Dendritic cell treated with granulocyte-macrophage colony-stimulating factor and Interleukin-4, amounts not matched to agents 40 ng/mL and 50 ng/mL, for 4 days (primary cell): Measurements from ENCODE around the gene RAD51B.
A peak's percentile ranks its signal among the peaks of the same experiment; 100 is the strongest.
"Not testable (repeated sequence)": the region's sequence is repeated elsewhere in the genome, so short reads cannot be mapped to it uniquely, and the experiment has no call there.

ENCODE experiments used
- H3K27ac Mint-ChIP-seq: one replicate; pipeline ENCODE4 v1.8.0; 2022; ENCODE audit warnings: mild to moderate bottlenecking, mixed read lengths
- H3K27me3 Mint-ChIP-seq: one replicate; pipeline ENCODE4 v1.8.0; 2022; ENCODE audit warnings: mild to moderate bottlenecking, mixed read lengths
- H3K36me3 Mint-ChIP-seq: one replicate; pipeline ENCODE4 v1.8.0; 2022; ENCODE audit warnings: low read depth, mixed read lengths
- H3K4me1 Mint-ChIP-seq: one replicate; pipeline ENCODE4 v1.8.0; 2022; ENCODE audit warnings: low read depth, mixed read lengths
- H3K4me3 Mint-ChIP-seq: one replicate; pipeline ENCODE4 v1.8.0; 2022; ENCODE audit warnings: mild to moderate bottlenecking, moderate library complexity, mixed read lengths
- H3K9me3 Mint-ChIP-seq: one replicate; pipeline ENCODE4 v1.8.0; 2022; ENCODE audit warnings: mixed read lengths
- intact Hi-C: fragments of 100-400 bp; cut with micrococcal nuclease; formaldehyde crosslinking; loops from one replicate; pipeline ENCODE4 v1.15.0; 2022

The RAD51B gene

DNA sequence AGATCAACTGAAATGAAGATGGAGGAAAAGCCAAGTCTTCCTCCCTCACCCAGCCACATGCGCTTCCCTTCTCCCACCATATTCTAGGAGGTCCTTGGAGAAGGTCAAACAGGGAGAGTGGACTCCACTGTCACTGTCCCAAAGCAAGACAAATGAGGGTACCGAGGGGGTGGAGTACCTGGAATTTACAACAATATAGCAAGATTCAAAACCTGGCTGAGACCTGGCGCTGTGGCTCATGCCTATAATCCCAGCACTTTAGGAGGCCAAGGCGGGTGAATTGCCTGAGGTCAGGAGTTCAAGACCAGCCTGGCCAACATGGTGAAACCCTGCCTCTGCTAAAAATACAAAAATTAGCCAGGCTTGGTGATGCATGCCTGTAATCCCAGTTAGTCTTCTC is 944.3 kb downstream of the RAD51B start:
- H3K4me3 Mint-ChIP-seq, H3K27ac Mint-ChIP-seq, H3K9me3 Mint-ChIP-seq, H3K36me3 Mint-ChIP-seq, intact Hi-C loops: not testable (repeated sequence)
- Mint-ChIP-seq H3K4me1 (peaks cover 44% of the 10 kb centered on the region), H3K27me3 (peaks cover 68% of the 10 kb centered on the region)

DNA sequence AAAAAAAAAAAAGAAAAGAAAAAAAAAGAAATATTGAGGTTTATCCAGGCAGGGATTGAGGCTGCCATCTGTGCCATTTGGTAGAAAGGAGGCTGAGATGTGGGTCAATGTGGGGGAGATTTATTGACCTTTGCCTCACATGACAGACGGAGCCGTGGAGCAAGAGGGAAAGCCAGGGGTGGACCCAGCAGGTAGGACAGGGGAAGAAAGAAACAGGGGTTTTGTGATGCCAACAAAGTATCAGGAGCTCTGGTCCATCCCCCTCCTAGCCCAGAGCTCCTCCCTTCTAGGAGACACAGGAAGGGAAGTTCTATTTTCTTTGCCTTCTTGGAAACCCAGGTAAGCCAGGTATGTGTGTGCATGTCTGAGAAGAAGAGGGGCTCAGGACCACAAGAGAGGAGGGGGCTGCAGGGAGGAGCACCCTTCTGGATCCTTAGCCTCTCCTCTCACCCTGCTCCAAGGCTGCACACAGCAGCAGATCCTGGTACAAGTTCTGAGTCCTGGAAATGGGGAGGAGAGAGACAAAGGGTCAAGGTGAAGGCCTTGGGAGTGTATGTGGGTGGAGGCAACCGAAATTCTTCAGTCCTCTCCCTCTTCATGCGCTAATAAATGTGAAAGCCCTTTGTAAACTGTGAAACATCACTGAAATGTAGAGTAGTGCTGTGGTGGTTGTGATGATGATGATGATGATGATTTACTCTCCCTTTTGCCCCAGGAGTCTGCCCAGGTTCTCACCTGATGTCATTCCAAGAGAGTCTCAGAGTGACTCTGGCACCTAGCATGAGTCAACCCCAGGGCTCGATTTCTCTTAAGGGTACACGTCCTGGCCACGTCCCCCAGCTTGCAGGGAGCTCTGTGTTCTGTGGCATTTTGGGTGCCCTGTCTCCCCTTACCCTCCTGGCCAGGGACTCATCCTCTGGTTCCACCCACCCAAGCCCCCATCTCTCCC is 947.0 kb downstream of the RAD51B start:
- Mint-ChIP-seq H3K9me3 (no peaks in the 10 kb centered on the region), H3K36me3 (no peaks in the 10 kb centered on the region), H3K4me1 (peaks cover 46% of the 10 kb centered on the region), H3K27me3 (peaks cover 63% of the 10 kb centered on the region), H3K27ac (no peak overlapping the region), H3K4me3 (no peak overlapping the region)
- intact Hi-C loops = no loop called here

- Mint-ChIP-seq H3K27ac (no peak overlapping the region), H3K4me1 (peaks cover 50% of the 10 kb centered on the region), H3K27me3 (peaks cover 59% of the 10 kb centered on the region), H3K4me3 (no peak overlapping the region), H3K9me3 (no peaks in the 10 kb centered on the region), H3K36me3 (no peaks in the 10 kb centered on the region)
- intact Hi-C loops = no loop called here
Observed at GRCh38 chr14:68767248-68767645, 947.7 kb downstream of the RAD51B start.

GRCh38 chr14:68768316-68768715 is 948.7 kb downstream of the RAD51B start:
- intact Hi-C loops = no loop called here

DNA sequence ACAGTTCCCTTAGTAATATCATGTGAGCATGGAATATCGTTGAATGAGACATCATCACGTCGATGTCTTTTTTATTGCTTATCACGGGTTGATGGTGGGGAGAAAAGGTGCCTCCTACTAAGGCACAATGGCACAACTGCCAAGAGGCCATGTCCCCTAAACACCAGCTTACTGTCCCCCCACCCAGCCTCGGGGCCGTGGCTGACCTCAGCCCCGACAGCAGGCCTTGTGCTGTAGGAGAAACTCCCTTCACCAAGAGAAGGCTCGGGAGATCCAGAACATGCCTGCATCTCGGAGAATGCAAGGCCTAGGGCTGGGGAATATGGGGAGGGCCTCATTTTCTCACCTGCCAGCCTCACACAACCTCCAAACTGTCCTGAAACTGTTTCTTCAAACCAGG is 950.5 kb downstream of the RAD51B start:
- Mint-ChIP-seq H3K27me3 (peaks cover 41% of the 10 kb centered on the region), H3K36me3 (no peaks in the 10 kb centered on the region), H3K4me1 (peaks cover 61% of the 10 kb centered on the region), H3K4me3 (no peak overlapping the region), H3K9me3 (peaks cover 3% of the 10 kb centered on the region), H3K27ac (peak overlapping the region; percentile 74)
- intact Hi-C loops = no loop called here

More at GRCh38 chr14:68768316-68768715, 948.7 kb downstream of the RAD51B start:
- Mint-ChIP-seq H3K4me1 (peaks cover 51% of the 10 kb centered on the region), H3K9me3 (no peaks in the 10 kb centered on the region), H3K27ac (peak overlapping the region; percentile 9), H3K4me3 (no peak overlapping the region), H3K27me3 (peaks cover 52% of the 10 kb centered on the region), H3K36me3 (no peaks in the 10 kb centered on the region)

DNA sequence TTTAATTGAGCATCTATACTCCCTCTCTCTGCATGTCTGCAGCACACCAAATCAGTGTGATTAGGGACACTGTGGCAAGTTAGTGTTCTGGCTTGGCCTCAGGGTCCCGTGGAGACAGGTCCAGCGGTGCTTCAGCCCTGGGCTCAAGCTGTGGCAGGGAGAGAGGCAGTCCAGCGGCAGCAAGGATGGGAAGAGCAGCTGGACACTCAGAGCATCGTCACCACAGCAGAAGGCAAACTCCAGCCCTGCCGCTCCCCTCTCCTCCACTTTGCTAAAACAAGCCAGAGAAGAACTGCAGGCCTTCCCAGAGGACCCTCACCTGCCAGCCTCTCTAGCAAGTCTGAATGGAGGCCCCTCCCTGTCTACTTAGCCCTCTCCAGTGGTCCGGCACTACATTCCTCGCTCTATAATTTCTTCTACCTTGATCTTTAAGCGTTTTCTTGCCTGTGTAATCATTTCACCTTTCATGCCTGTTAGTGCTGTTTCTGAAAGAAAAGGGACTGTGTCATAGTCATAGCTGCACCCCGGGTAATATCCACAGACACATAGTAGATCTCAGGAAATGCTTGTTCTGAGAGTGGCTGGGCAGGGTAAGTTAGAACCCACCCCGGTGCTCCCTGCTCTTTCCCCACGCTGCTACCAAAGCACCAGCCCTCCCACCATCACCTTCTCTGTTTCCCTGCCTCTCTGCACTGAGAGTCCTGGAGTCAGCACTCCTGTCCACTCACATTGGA is 951.1 kb downstream of the RAD51B start:
- H3K36me3 Mint-ChIP-seq = no peaks in the 10 kb centered on the region
- intact Hi-C loops = no loop called here

DNA sequence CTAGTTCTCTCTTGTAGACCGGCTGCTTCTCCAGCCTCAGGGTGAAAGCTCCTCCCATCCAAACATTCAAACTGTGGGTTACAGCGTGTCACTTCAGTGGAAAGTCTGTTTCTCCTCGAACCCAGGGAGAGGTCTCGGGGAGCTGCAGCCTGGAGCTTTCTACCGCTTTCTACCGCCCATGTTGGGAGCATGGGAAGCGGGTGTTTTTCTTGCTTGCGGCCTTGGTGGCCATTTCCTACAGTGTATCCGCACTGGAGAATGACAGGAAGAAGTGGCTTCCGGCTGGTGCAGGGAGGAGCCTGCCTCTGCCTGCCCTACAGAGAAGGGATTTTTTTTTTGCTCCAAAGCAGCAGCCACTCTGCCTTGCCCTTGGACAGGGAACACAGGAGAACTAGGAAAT is 952.1 kb downstream of the RAD51B start:
- intact Hi-C loops = no loop called here

More for the DNA sequence above, 951.1 kb downstream of the RAD51B start:
- H3K27me3 Mint-ChIP-seq = peaks cover 38% of the 10 kb centered on the region
- peaks cover 10% of the 10 kb centered on the region for H3K9me3 Mint-ChIP-seq
- H3K4me3 Mint-ChIP-seq = no peak overlapping the region
- peaks cover 62% of the 10 kb centered on the region for H3K4me1 Mint-ChIP-seq
- peak overlapping the region; percentile 74 for H3K27ac Mint-ChIP-seq

DNA sequence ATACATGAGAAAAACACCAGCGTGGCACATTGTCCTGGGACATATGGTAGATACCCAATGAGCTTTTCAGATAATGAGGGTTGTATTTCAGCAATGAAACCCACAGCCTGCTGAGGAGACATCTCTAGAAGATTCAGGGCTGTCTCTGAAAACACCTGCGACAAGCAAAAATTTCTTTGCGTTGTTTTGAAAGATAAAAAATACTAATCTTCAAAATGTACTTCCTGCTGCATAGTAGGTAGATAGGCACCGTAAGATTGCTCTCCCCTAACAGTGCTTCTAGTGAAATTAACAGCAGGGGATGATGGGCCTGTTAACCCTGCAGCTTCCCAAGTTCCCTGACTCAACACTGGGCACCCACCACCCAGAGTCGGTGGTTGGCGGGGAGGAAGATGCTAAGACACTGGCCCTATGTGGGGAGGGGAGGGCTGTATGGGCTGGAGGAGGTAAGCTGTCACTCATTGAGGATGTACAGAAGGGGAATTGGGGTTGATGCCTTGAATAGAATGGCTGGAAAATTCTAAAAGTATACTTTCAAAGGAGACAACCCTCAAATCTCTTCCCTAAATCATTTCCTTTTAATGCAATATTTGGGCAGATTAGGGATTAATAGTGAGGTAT is 953.3 kb downstream of the RAD51B start:
- no peak overlapping the region for H3K4me3 Mint-ChIP-seq
- intact Hi-C loops = no loop called here
- H3K36me3 Mint-ChIP-seq = no peaks in the 10 kb centered on the region
- H3K27me3 Mint-ChIP-seq = peaks cover 18% of the 10 kb centered on the region
- H3K9me3 Mint-ChIP-seq = peaks cover 14% of the 10 kb centered on the region
- H3K4me1 Mint-ChIP-seq = peaks cover 59% of the 10 kb centered on the region
- H3K27ac Mint-ChIP-seq = peak overlapping the region; percentile 49

More for the DNA sequence above, 952.1 kb downstream of the RAD51B start:
- Mint-ChIP-seq H3K27me3 (peaks cover 30% of the 10 kb centered on the region), H3K4me1 (peaks cover 67% of the 10 kb centered on the region), H3K36me3 (no peaks in the 10 kb centered on the region), H3K27ac (peak overlapping the region; percentile 74), H3K9me3 (peaks cover 14% of the 10 kb centered on the region), H3K4me3 (peak overlapping the region; percentile 30)

DNA sequence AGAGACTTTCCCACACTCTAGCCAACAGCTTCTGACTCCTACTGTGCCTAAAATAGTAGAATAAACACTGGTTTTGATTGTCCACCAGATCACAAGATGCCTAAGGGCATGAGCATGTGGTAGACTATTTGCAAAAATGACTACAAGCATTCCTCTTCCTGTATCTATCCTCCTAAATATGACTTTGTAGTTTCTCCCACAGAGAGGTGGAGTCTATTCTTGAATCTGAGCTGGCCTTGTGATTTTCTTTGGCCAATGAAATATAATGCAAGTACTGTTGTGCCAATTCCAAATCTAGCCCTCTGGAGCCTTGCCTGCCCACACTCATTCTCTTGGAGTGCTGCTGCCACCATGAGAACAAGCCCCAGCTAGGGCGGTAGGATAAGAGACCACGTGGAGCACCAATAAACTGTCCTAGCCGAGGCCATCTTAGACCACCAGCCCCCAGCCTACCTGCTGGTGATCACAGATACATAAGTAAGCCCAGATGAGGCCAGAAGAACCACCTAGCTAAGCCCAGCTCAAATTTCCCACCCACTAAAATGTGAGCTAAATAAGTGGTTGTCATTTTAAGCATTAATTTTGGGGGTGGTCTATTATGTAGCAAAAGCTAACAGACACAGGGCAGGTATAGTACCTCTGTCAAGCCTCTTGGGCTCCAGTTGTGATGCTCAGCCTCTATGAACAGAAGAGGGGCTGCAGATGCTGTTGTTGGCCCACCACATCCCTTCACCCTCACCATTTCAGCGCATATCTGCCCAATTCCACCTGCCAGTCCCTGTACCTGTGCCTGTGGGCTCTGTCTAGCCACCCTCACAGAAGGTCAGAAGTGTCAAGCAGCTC is 955.4 kb downstream of the RAD51B start:
- no peaks in the 10 kb centered on the region for H3K36me3 Mint-ChIP-seq
- intact Hi-C loops = no loop called here
- no peak overlapping the region for H3K27ac Mint-ChIP-seq
- no peak overlapping the region for H3K4me3 Mint-ChIP-seq
- H3K27me3 Mint-ChIP-seq = peaks cover 11% of the 10 kb centered on the region
- peaks cover 14% of the 10 kb centered on the region for H3K9me3 Mint-ChIP-seq
- H3K4me1 Mint-ChIP-seq = peaks cover 57% of the 10 kb centered on the region

DNA sequence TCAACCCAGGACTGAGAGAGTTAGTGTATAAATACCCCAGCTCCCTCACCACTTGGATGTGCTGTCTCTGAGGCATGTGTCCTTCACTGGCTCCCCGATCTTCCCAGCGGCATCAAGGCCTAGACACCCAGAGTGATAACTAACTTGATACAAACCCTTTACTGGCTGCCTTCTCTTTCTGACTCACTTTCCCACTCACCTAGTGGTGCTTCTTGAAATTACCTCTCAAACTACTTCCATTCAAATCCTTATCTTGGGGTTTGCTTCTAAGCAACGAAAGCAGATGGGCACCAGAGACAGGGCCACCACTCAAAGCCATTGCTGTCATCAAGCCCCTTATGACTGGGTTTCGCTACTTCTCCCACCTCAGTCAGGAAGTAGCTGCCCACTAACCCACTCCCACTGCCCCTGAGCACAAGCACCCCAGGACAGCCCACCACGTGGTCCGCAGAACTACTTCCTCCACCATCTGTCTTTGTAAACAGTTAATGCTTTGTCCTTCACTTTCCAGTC is 956.1 kb downstream of the RAD51B start:
- no peak overlapping the region for H3K4me3 Mint-ChIP-seq
- peaks cover 9% of the 10 kb centered on the region for H3K27me3 Mint-ChIP-seq
- H3K27ac Mint-ChIP-seq = no peak overlapping the region
- H3K9me3 Mint-ChIP-seq = peaks cover 14% of the 10 kb centered on the region
- intact Hi-C loops = no loop called here
- H3K4me1 Mint-ChIP-seq = peaks cover 58% of the 10 kb centered on the region
- no peaks in the 10 kb centered on the region for H3K36me3 Mint-ChIP-seq

DNA sequence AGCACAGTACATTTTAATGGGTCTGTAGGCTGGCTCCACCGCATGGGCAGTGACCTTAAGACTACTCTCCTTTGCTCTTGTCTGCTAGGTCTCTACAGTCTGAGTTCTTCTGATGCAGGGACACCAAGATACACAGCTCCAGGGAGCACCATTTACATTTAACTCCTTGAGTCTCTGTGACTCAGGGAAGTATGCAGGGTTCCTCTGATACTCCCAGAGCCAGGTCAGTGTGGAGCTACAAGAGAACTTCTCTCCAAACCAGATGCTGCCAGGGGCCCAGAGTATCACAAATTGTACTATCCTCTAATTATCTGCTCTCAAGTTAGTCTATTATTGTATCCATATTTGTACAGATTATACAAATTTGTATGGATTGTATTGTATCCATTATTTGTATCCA is 958.1 kb downstream of the RAD51B start:
- Mint-ChIP-seq H3K4me3 (no peak overlapping the region), H3K27ac (no peak overlapping the region), H3K4me1 (peaks cover 62% of the 10 kb centered on the region)

More for the DNA sequence above, 958.1 kb downstream of the RAD51B start:
- Mint-ChIP-seq H3K36me3 (no peaks in the 10 kb centered on the region), H3K9me3 (peaks cover 14% of the 10 kb centered on the region), H3K27me3 (peaks cover 11% of the 10 kb centered on the region)
- intact Hi-C loops = no loop called here
